Heart left ventricle (tissue), 16 donors: ENCODE results near the gene ESYT3. TPM values are rescaled to one million over a fixed set of nuclear protein-coding genes. Genes with fewer than 3 reads are reported as not detected.

Source experiments
- ATAC-seq, 4 donors: fragments of 200-7000 bp; cut with Tn5 transposase; one replicate each; pipeline ENCODE4 v1.9.1; 2020 to 2022; ENCODE audit warnings: moderate library complexity in 4 of 4, mild to moderate bottlenecking in 3 of 4, moderate number of reproducible peaks in 1 of 4
- DNase-seq, 5 donors: peaks; one replicate each; pipeline ENCODE4 v3.0.0-alpha.2; 2020
- H3K27ac ChIP-seq, 12 donors: fragments of 200-600 bp; sonication (generic) in 4 of 12; one replicate each; pipeline versions ENCODE4 v1.5.0 to v1.8.0; 2016 to 2022; ENCODE audit warnings: mild to moderate bottlenecking in 2 of 12
- H3K27me3 ChIP-seq, 9 donors: fragments of 200-600 bp; sonication (generic) in 2 of 9; one replicate each; pipeline versions ENCODE4 v1.5.1 to v1.8.0; 2016 to 2022; ENCODE audit warnings: mild to moderate bottlenecking in 3 of 9
- H3K36me3 ChIP-seq, 9 donors: fragments of 200-600 bp; sonication (generic) in 2 of 9; one replicate each; pipeline versions ENCODE4 v1.5.0 to v1.8.0; 2018 to 2022; ENCODE audit warnings: mild to moderate bottlenecking in 2 of 9
- H3K4me1 ChIP-seq, 12 donors: fragments of 200-600 bp; sonication (generic) in 4 of 12; one replicate each; pipeline versions ENCODE4 v1.5.0 to v1.8.0; 2016 to 2022; ENCODE audit warnings: mild to moderate bottlenecking in 3 of 12
- H3K4me3 ChIP-seq, 12 donors: fragments of 200-600 bp; sonication (generic) in 4 of 12; one replicate each; pipeline versions ENCODE4 v1.5.0 to v1.8.0; 2017 to 2022; ENCODE audit warnings: mild to moderate bottlenecking in 9 of 12, moderate library complexity in 4 of 12
- H3K9me3 ChIP-seq, 12 donors: fragments of 200-600 bp; sonication (generic) in 4 of 12; one replicate each; pipeline versions ENCODE4 v1.5.0 to v1.8.0; 2016 to 2022; ENCODE audit warnings: mild to moderate bottlenecking in 1 of 12
- POLR2A ChIP-seq, 2 donors: fragments of 450-650 bp; IDR thresholded peaks; one replicate each; pipeline ENCODE4 v1.6.1; 2017; ENCODE audit warnings: antibody characterized with exemption in 2 of 2, mild to moderate bottlenecking in 2 of 2, moderate library complexity in 2 of 2
- WGBS, 4 donors: extraction: QIAGEN DNeasy Blood & Tissue Kit in 2 of 4; methylation state at CpG; one replicate each; pipeline versions ENCODE4 v1.1.5 to v1.1.7; 2013 to 2018; 5-methylcytosine and 5-hydroxymethylcytosine counted together
- intact Hi-C, 10 donors: fragments of 100-400 bp; cut with DNase I; formaldehyde crosslinking; loops; one replicate each; pipeline versions ENCODE4 v1.11.1 to v1.14.2; 2022
- polyA plus RNA-seq, 2 donors: library from polyadenylated mRNA; stranded (reverse); fragments of 200-250 nt; gene quantifications; one replicate each; pipeline ENCODE4 v1.2.3, GENCODE V29; 2013
- total RNA-seq, 9 donors: library from RNA; depleted of rRNA in 2 of 9; stranded (reverse); fragments of >200 nt in 2 of 9; fragmentation: NEBNext Ultra II Directional in 3 of 9; extraction: Animal tissue kit (Norgen Biotek cat#: 25700) in 3 of 9; gene quantifications; one replicate each; pipeline versions ENCODE4 v1.1.0 to v1.2.4, GENCODE V29; 2016 to 2023
- TF ChIP-seq, protein P1 (sequence below), 12 donors: fragments of 200-600 bp; sonication (generic) in 4 of 12; IDR thresholded peaks; one replicate each; pipeline versions ENCODE4 v1.5.0 to v1.8.0; 2018 to 2022; ENCODE audit warnings: antibody characterized with exemption in 12 of 12, mild to moderate bottlenecking in 5 of 12
- donor health status: ischemic (EF 13 %, LVEDD 7.1; RV severe dilation, severe dysfunction).
- donor health status: healthy with polysubstance abuse.
- donor health status: DM: no; HTN: yes; CAD: no.
- donor health status: DM: no; HTN: no; CAD: no.
- donor health status: ischemic (EF 25% LVEDD 6.9; RV normal size, moderate dysfunction).
- donor health status: ischemic (EF 25% LVEDD 5.7; RV mildly dilated, moderate dysfunction).
- donor health status: healthy.
- donor health status: DM: yes; HTN: yes; CAD: no.
- donor health status: ischemic (EF 35%, LVEDD 5.7; RV mildly dilated, moderate dysfunction).
- donor health status: nonischemic (EF 11% LVEDD 7.7; RV severe dilation, severe dysfunction).
- donor health status: DM: yes; HTN: yes; CAD: no.
- donor health status: PGD.
- donor health status: ischemic (EF 29% LVEDD 5.4; RV normal size, mild dysfunction).
- donor health status: nonischemic (EF 23%, LVEDD 6.1; RV moderate dilation, normal function).

ESYT3 gene
- total and polyA plus RNA-seq, 11 donors = 0.42 to 2.7 (median 1.2) TPM

DNA sequence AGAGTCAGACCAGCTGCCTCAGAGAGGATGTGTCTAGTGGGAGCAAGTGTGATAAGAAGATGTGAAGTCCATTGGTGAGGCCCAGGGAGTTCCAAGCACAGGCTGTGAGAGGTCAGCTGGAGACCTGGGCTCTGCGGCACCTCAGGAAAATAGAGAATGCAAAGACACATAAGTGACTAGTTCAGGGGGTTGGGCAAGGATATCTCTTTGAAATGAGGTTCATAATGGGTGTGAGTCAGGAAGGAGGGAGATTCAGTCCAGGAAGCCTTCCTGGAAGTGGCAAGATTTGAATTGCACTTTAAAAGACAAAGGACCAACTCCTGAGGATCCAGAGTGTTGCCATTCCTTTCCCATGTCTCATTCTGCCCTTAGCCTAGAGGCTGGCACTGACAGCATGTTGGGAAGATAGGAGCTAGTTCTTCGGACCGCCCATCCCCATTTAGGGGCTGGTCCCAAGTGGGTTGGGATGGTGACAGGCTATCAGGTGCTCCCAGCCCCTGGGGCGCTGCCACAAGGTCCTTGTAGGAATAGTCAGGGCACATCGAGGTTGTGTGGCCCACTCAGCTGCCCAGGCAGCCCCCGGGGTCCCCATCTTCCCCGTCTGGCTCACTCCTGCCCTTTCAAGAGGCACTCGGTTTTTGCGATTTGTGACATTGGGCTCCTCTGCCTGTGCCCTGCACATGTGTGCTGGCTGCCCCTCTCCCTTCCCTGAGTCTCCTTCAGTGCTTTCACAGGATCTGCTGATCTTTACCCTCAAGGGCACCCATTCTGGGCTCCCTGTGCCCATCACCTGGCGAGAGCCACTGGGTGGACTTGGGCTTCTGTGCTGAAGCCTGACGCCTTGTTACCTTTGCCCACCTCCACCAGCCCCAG lies 23.7 kb downstream of the ESYT3 start:
- no peaks in the 10 kb centered on the region for H3K36me3 ChIP-seq
- TF ChIP-seq, protein P1, sequence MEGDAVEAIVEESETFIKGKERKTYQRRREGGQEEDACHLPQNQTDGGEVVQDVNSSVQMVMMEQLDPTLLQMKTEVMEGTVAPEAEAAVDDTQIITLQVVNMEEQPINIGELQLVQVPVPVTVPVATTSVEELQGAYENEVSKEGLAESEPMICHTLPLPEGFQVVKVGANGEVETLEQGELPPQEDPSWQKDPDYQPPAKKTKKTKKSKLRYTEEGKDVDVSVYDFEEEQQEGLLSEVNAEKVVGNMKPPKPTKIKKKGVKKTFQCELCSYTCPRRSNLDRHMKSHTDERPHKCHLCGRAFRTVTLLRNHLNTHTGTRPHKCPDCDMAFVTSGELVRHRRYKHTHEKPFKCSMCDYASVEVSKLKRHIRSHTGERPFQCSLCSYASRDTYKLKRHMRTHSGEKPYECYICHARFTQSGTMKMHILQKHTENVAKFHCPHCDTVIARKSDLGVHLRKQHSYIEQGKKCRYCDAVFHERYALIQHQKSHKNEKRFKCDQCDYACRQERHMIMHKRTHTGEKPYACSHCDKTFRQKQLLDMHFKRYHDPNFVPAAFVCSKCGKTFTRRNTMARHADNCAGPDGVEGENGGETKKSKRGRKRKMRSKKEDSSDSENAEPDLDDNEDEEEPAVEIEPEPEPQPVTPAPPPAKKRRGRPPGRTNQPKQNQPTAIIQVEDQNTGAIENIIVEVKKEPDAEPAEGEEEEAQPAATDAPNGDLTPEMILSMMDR (IDR thresholded peaks at IDR 0.05) = no peak
- no peak for TF ChIP-seq POLR2A (IDR thresholded peaks at IDR 0.05)
- no peak overlapping the region for H3K4me3 ChIP-seq
- H3K27ac ChIP-seq = no peak overlapping the region
- peaks cover 0 to 9% (median 0%) of the 10 kb centered on the region in 12 donors for H3K4me1 ChIP-seq
- intact Hi-C loops = no loop called here
- DNase-seq (peak in 3 of 5 donors; percentile 8 to 44 (median 28)), ATAC-seq (no peak)
- no peaks in the 10 kb centered on the region for H3K9me3 ChIP-seq
- H3K27me3 ChIP-seq = no peaks in the 10 kb centered on the region
- WGBS, 4 donors = 78 to 88% (median 85%) methylated on average over 9 to 11 of the region's 11 CpGs

DNA sequence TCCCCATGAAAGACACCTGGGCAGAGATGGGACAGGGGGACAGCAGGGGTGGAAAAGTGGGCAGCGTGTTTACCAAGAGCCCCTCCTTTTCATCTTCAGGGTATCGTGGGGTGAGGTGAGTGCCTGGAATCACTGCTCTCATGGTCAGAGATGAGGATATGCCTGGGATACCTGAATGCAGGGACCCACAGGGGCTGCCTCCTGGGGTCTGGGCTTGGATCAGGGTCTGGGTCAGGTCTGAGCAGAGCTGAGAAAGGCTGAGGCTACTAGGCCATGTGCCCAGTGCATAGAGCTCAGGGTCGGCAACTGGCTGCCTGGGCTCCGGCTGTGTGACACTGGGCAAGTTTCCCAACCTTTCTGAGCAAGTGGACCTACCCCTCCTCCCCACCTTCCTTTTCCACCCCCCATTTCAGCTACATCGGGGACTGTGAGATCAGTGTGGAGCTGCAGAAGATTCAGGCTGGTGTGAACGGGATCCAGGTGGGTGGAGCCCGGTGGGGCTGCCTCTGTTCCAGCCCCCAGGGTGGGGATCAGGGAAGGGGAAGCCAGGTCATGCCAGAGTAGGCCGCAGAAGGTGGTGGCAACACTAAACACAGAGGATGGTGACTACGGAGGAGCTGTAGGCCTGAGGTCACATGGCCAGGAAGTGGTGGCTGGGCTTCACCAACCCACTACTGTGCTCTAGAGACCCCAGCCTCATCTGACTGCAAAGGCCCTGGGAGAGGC lies 24.5 kb downstream of the ESYT3 start:
- Histone ChIP-seq H3K27me3 (no peaks in the 10 kb centered on the region), H3K27ac (no peak overlapping the region), H3K4me3 (no peak overlapping the region), H3K36me3 (no peaks in the 10 kb centered on the region), H3K4me1 (peaks cover 0 to 9% (median 0%) of the 10 kb centered on the region in 12 donors), H3K9me3 (no peaks in the 10 kb centered on the region)
- no peak for ATAC-seq
- DNase-seq = peak in 2 of 5 donors; percentile 5 to 40
- 76 to 93% (median 88%) methylated on average over 6 to 9 of the region's 9 CpGs for WGBS, 4 donors
- TF ChIP-seq, protein P1 (IDR thresholded peaks at IDR 0.05) = no peak
- TF ChIP-seq POLR2A (IDR thresholded peaks at IDR 0.05) = no peak
- intact Hi-C loops = no loop called here

DNA sequence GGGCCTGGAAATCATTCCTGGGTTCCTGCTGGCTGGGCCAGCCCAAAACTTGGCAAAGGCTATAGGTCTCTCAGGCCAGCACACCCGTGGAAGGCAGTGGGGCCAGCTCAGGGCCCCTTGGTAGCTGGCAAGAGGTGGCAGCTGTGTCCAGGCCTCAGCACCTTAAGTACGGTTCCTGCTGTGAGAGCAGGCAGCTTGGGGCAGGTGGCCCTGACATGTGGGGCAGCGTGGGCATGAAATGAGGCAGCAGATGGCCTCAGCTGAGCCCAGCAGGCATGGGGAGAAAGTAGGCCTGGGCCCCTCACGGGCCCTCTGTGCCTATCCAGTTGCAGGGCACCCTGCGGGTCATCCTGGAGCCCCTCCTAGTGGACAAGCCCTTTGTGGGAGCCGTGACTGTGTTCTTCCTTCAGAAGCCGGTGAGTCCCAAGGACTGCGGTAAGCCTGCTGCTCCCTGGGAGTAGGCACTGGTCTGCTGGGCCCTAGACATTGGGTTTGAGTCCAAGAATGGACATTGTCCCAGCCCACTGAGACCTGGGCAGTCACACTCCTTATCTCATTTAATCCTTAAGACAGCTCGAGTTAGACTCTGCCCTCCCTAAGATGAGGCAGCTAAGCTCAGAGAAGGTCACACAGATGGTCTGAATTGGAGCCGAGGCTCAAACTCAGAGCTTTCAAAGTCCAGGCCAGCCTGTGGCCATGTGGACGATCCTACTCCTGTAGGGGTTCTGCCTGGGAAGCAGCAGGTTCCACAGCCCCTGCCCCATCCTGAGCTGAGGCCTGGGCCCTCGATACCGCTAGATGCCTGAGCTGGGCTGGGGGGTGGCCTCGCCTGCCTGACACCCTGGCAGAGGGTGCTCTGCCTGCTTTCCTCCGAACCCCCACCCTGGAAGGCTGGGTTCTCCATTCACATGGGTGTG lies 25.5 kb downstream of the ESYT3 start:
- no peaks in the 10 kb centered on the region for H3K36me3 ChIP-seq
- no peaks in the 10 kb centered on the region for H3K9me3 ChIP-seq
- H3K27me3 ChIP-seq = no peaks in the 10 kb centered on the region
- intact Hi-C loops = no loop called here
- DNase-seq (peak in 2 of 5 donors; percentile 17 to 67), ATAC-seq (peak in 3 of 4 donors; percentile 26 to 43 (median 29))
- H3K4me1 ChIP-seq = peaks cover 0 to 9% (median 0%) of the 10 kb centered on the region in 12 donors
- H3K4me3 ChIP-seq = no peak overlapping the region
- 80 to 83% (median 82%) methylated on average over 13 to 15 of the region's 15 CpGs for WGBS, 4 donors
- H3K27ac ChIP-seq = no peak overlapping the region
- TF ChIP-seq, protein P1 (IDR thresholded peaks at IDR 0.05) = no peak
- no peak for TF ChIP-seq POLR2A (IDR thresholded peaks at IDR 0.05)
